WTC11 (cell line): ENCODE results near the gene OCA2. TPM values are rescaled to one million over a fixed set of nuclear protein-coding genes. Genes with fewer than 3 reads are reported as not detected.

Experiments
- ATAC-seq: fragments of 200-7000 bp; cut with Tn5 transposase; 2 replicates; pipeline ENCODE4 v1.10.0; 2021; ENCODE audit warnings: mild to moderate bottlenecking, moderate library complexity
- CTCF ChIA-PET: fragments of 300-600 bp; sonication (Branson Sonifier 250); formaldehyde crosslinking; loops from one replicate; lab custom pipeline; 2021; ENCODE audit warnings: antibody characterized with exemption; lab: Charles Lee
- POLR2A ChIA-PET: fragments of 350-600 bp; sonication (Branson Sonifier 250); formaldehyde crosslinking; loops from one replicate; lab custom pipeline; 2021; ENCODE audit warnings: antibody characterized with exemption; lab: Charles Lee
- DNase-seq: peaks from one replicate; pipeline ENCODE4 v3.0.0; 2021; ENCODE audit warnings: low spot score
- H3K27ac Mint-ChIP-seq: 2 replicates; pipeline ENCODE4 v1.8.0; 2021; ENCODE audit warnings: mixed read lengths
- H3K27me3 Mint-ChIP-seq: 2 replicates; pipeline ENCODE4 v1.8.0; 2021; ENCODE audit warnings: low read depth, mild to moderate bottlenecking, moderate library complexity, mixed read lengths
- H3K36me3 Mint-ChIP-seq: 2 replicates; pipeline ENCODE4 v1.8.0; 2021; ENCODE audit warnings: mixed read lengths
- H3K4me1 Mint-ChIP-seq: 2 replicates; pipeline ENCODE4 v1.8.0; 2022; ENCODE audit warnings: mixed read lengths
- H3K4me3 Mint-ChIP-seq: 2 replicates; pipeline ENCODE4 v1.8.0; 2021; ENCODE audit warnings: mild to moderate bottlenecking, moderate library complexity, mixed read lengths
- H3K9me3 Mint-ChIP-seq: 2 replicates; pipeline ENCODE4 v1.8.0; 2021; ENCODE audit warnings: mixed read lengths
- ARID4B ChIP-seq: sonication (generic); formaldehyde crosslinking; IDR thresholded peaks from 2 replicates; pipeline ENCODE4 v1.8.0; 2023; ENCODE audit warnings: missing genetic modification reagents, mild to moderate bottlenecking, borderline replicate concordance
- CREB1 ChIP-seq: sonication (generic); formaldehyde crosslinking; IDR thresholded peaks from 2 replicates; pipeline ENCODE4 v1.8.0; 2023; ENCODE audit warnings: mild to moderate bottlenecking, missing genetic modification reagents
- E2F1 ChIP-seq: sonication (generic); formaldehyde crosslinking; IDR thresholded peaks from 2 replicates; pipeline ENCODE4 v1.8.0; 2022; ENCODE audit warnings: mild to moderate bottlenecking, missing genetic modification reagents
- EMX1 ChIP-seq: fragments of 250-450 bp; sonication (Bioruptor Pico); IDR thresholded peaks from 2 replicates; pipeline ENCODE4 v1.8.0; 2021; ENCODE audit warnings: mild to moderate bottlenecking
- ETV6 ChIP-seq: sonication (generic); formaldehyde crosslinking; IDR thresholded peaks from 2 replicates; pipeline ENCODE4 v1.8.1; 2022; ENCODE audit warnings: mild to moderate bottlenecking, missing genetic modification reagents
- FOXJ3 ChIP-seq: sonication (generic); formaldehyde crosslinking; IDR thresholded peaks from 2 replicates; pipeline ENCODE4 v1.9.0; 2021; ENCODE audit warnings: missing genetic modification reagents, mild to moderate bottlenecking, borderline replicate concordance
- FOXP4 ChIP-seq: sonication (generic); formaldehyde crosslinking; IDR thresholded peaks from 2 replicates; pipeline ENCODE4 v1.8.0; 2022; ENCODE audit warnings: mild to moderate bottlenecking, missing genetic modification reagents
- GABPB1 ChIP-seq: sonication (generic); formaldehyde crosslinking; IDR thresholded peaks from 2 replicates; pipeline ENCODE4 v1.8.1; 2023; ENCODE audit warnings: mild to moderate bottlenecking, missing genetic modification reagents
- HMGXB4 ChIP-seq: sonication (generic); formaldehyde crosslinking; IDR thresholded peaks from 2 replicates; pipeline ENCODE4 v1.8.1; 2023; ENCODE audit warnings: mild to moderate bottlenecking, moderate library complexity, missing genetic modification reagents
- MAX ChIP-seq: sonication (generic); formaldehyde crosslinking; IDR thresholded peaks from 2 replicates; pipeline ENCODE4 v1.8.0; 2022; ENCODE audit warnings: mild to moderate bottlenecking, missing genetic modification reagents
- MLX ChIP-seq: sonication (generic); formaldehyde crosslinking; IDR thresholded peaks from 2 replicates; pipeline ENCODE4 v1.8.1; 2023; ENCODE audit warnings: mild to moderate bottlenecking, missing genetic modification reagents, moderate library complexity
- MYBL2 ChIP-seq: sonication (generic); formaldehyde crosslinking; IDR thresholded peaks from 2 replicates; pipeline ENCODE4 v1.8.1; 2023; ENCODE audit warnings: mild to moderate bottlenecking, moderate library complexity, missing genetic modification reagents
- PRDM15 ChIP-seq: sonication (generic); formaldehyde crosslinking; IDR thresholded peaks from 2 replicates; pipeline ENCODE4 v1.8.0; 2022; ENCODE audit warnings: missing genetic modification reagents
- PRRX2 ChIP-seq: fragments of 250-450 bp; sonication (Bioruptor Pico); IDR thresholded peaks from 2 replicates; pipeline ENCODE4 v1.8.0; 2021; ENCODE audit warnings: mild to moderate bottlenecking
- RELA ChIP-seq: sonication (generic); formaldehyde crosslinking; IDR thresholded peaks from 2 replicates; pipeline ENCODE4 v1.8.1; 2022; ENCODE audit warnings: missing genetic modification reagents, mild to moderate bottlenecking, borderline replicate concordance
- ZNF317 ChIP-seq: sonication (generic); formaldehyde crosslinking; IDR thresholded peaks from 2 replicates; pipeline ENCODE4 v1.8.1; 2023; ENCODE audit warnings: low read depth, mild to moderate bottlenecking, moderate library complexity, missing genetic modification reagents, borderline replicate concordance
- ZNF396 ChIP-seq: fragments of 250-450 bp; sonication (Bioruptor Pico); IDR thresholded peaks from 2 replicates; pipeline ENCODE4 v1.8.0; 2021; ENCODE audit warnings: mild to moderate bottlenecking, moderate library complexity, borderline replicate concordance
- ZNF423 ChIP-seq: fragments of 250-450 bp; sonication (Bioruptor Pico); IDR thresholded peaks from 2 replicates; pipeline ENCODE4 v2.1.2; 2022; ENCODE audit warnings: mild to moderate bottlenecking, moderate library complexity
- total RNA-seq: library from RNA; stranded (reverse); gene quantifications from 3 replicates; pipeline ENCODE4 v1.2.3, GENCODE V29; 2021

The OCA2 gene
- total RNA-seq, 1 experiment from 2014 or later = 0.39 TPM

GRCh38 chr15:28001641-28002040, 97.5 kb downstream of the OCA2 start:
- no peaks in the 10 kb centered on the region for H3K36me3 Mint-ChIP-seq
- ChIA-PET CTCF (interaction anchor here (0.9 to 1.1 kb wide), 2 partner anchors 20 to 125 kb away, joined by 3 to 5 read pairs; no protein-coding TSS in a partner anchor), POLR2A (no interaction called here)
- ATAC-seq = no peak
- no peak overlapping the region for H3K27ac Mint-ChIP-seq
- no peak for DNase-seq
- H3K4me1 Mint-ChIP-seq = no peaks in the 10 kb centered on the region
- peaks cover 4% of the 10 kb centered on the region for H3K9me3 Mint-ChIP-seq
- no peak overlapping the region for H3K4me3 Mint-ChIP-seq
- no peak for TF ChIP-seq ZNF423 (CRISPR knock-in tag)
- no peak for TF ChIP-seq ZNF317 (CRISPR knock-in tag)
- no peak for TF ChIP-seq PRRX2 (CRISPR knock-in tag)
- TF ChIP-seq PRDM15 (CRISPR knock-in tag) = no peak
- no peak for TF ChIP-seq RELA (CRISPR knock-in tag)
- no peak for TF ChIP-seq ETV6 (CRISPR knock-in tag)
- no peak for TF ChIP-seq E2F1 (CRISPR knock-in tag)
- TF ChIP-seq ARID4B (CRISPR knock-in tag) = no peak
- peaks cover 2% of the 10 kb centered on the region; the same call in 1 of the 2 replicates for H3K27me3 Mint-ChIP-seq

- no peak overlapping the region for H3K27ac Mint-ChIP-seq
- H3K27me3 Mint-ChIP-seq = peaks cover 2% of the 10 kb centered on the region; the same call in 1 of the 2 replicates
- ChIA-PET POLR2A (no interaction called here), CTCF (interaction anchor here (1.1 to 1.3 kb wide), 2 partner anchors 17 to 28 kb away, joined by 3 to 4 read pairs; no protein-coding TSS in a partner anchor)
- no peak for ATAC-seq
- no peak overlapping the region for H3K4me3 Mint-ChIP-seq
- H3K9me3 Mint-ChIP-seq = peaks cover 8% of the 10 kb centered on the region
- no peaks in the 10 kb centered on the region for H3K4me1 Mint-ChIP-seq
- no peaks in the 10 kb centered on the region for H3K36me3 Mint-ChIP-seq
- no peak for TF ChIP-seq GABPB1 (CRISPR knock-in tag)
- no peak for TF ChIP-seq HMGXB4
- TF ChIP-seq EMX1 = no peak
- TF ChIP-seq MLX (CRISPR knock-in tag) = no peak
- TF ChIP-seq MYBL2 (CRISPR knock-in tag) = no peak
- TF ChIP-seq FOXJ3 (CRISPR knock-in tag) = no peak
- TF ChIP-seq FOXP4 (CRISPR knock-in tag) = no peak
- no peak for TF ChIP-seq CREB1
- TF ChIP-seq MAX (CRISPR knock-in tag) = no peak
- no peak for TF ChIP-seq ZNF396 (CRISPR knock-in tag)
- no peak for DNase-seq
These were observed 104.9 kb downstream of the OCA2 start for GRCh38 chr15:27993996-27994780.
